ENCODE results near the gene ECM1. TPM values are rescaled to one million over a fixed set of nuclear protein-coding genes. Genes with fewer than 3 reads are reported as not detected.

ECM1 gene
- total RNA-seq, 2 donors from 2014 or later: 40.6 to 42.2 TPM

Small RNA genes lying within 50 kb of the gene (microRNA-seq; reads per million reads assigned to microRNA genes)
- gene MIR4257 (0 reads per million in 2 donors), gene MIR6878 (0 to 0.20 reads per million in 2 donors)

Other genes with a start within 250 kb of the ECM1 start
- 10 to 100 TPM; 64.3 to 93.1 TPM for gene APH1A, start 239.1 kb upstream of the ECM1 start, total RNA-seq
- gene C1orf54, start 235.3 kb upstream of the ECM1 start, total RNA-seq: 10 to 100 TPM; 10.1 to 14.0 TPM
- gene CIART, start 225.6 kb upstream of the ECM1 start, total RNA-seq: 10 to 100 TPM in 1 of 2 donors, 1 to 10 TPM in 1; 9.8 to 14.1 TPM
- 10 to 100 TPM; 72.6 to 74.3 TPM for gene MRPS21, start 214.2 kb upstream of the ECM1 start, total RNA-seq
- 10 to 100 TPM; 22.1 to 25.1 TPM for gene PRPF3, start 186.6 kb upstream of the ECM1 start, total RNA-seq
- gene RPRD2, start 144.0 kb upstream of the ECM1 start, total RNA-seq: 10 to 100 TPM; 22.5 to 24.3 TPM
- 10 to 100 TPM; 16.3 to 18.5 TPM for gene TARS2, start 20.7 kb upstream of the ECM1 start, total RNA-seq
- not detected for gene FALEC, start 7.6 kb downstream of the ECM1 start, total RNA-seq
- gene ADAMTSL4, start 41.3 kb downstream of the ECM1 start, total RNA-seq: 10 to 100 TPM; 31.5 to 62.5 TPM
- 100 to 1,000 TPM; 103 to 146 TPM for gene MCL1, start 71.5 kb downstream of the ECM1 start, total RNA-seq
- 100 to 1,000 TPM; 115 to 125 TPM for gene ENSA, start 121.5 kb downstream of the ECM1 start, total RNA-seq
- 10 to 100 TPM; 14.3 to 16.0 TPM for gene GOLPH3L, start 189.0 kb downstream of the ECM1 start, total RNA-seq
- under 1 TPM; 0.29 to 0.60 TPM for gene HORMAD1, start 212.8 kb downstream of the ECM1 start, total RNA-seq